Measurements from ENCODE around the gene HPCAL1.

Gene HPCAL1

DNA sequence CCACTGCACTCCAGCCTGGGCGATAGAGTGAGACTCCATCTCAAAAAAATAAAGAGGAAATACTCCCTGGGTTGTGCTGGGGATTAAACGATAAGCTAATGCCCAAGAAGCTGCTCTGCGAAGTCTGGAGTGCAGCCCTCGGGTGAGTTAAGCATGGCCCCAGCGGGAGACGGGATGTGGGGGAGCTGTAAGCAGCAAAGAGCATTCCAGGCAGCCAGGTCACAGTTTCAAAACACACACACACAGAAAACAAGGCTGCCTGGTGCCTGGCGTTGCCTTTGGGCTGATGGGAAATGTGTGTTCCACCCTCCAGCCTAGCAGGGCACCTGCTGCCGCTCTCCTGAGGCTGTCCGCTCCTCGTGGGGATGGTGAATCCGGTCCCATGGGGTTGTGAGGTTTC, 121.3 kb downstream of the HPCAL1 start:
- no peak for DNase-seq (ENCODE audit: low spot score in 2 of 2)
- in situ Hi-C loops (cut with MboI; ENCODE audit: low sequenced_read_pairs): loop anchor here (10.0 kb wide), 1 partner anchor 619 kb away; no protein-coding TSS in a partner anchor
- no peaks in the 10 kb centered on the region for H3K27me3 ChIP-seq (ENCODE audit: low read depth)
- no peak overlapping the region for H3K4me3 ChIP-seq
- no peaks in the 10 kb centered on the region for H3K9me3 ChIP-seq
- H3K36me3 ChIP-seq (replicated peaks): peaks cover 3% of the 10 kb centered on the region; the same call in 1 of the 2 replicates
- no peaks in the 10 kb centered on the region for H3K4me1 ChIP-seq

DNA sequence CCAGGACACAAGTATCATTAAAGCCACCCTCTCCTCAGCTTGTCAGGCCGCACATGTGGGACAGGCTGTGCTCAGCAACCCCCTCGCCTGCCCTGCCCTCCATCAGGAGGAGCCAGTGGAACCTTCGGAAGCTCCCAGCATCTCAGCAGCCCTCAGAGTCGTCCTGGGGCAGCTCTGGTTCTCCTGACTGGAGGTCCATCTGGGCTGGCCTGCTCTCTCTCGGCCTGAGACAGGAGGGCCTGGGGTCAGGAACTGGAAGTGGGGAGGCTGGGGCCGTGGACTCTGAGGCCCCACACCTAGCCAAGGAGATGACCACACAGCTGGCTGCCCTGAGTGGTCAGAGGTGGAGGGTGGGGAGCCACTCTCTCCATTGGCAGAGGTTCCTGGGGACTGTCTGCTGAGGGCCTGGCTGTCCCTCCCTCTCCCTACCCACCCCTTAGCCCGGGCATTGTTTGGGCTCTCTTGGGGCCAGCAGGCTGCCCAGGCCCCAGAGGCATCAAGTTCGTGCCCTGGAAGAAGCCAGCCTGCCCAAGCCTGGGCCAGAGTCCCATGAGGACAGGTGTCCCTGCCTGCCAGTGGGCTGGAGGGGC, 122.3 kb downstream of the HPCAL1 start:
- DNase-seq (ENCODE audit: low spot score in 2 of 2): no peak
- in situ Hi-C loops (cut with MboI; ENCODE audit: low sequenced_read_pairs): loop anchor here (10.0 kb wide), 1 partner anchor 620 kb away; no protein-coding TSS in a partner anchor
- H3K36me3 ChIP-seq (replicated peaks): peaks cover 3% of the 10 kb centered on the region; the same call in 1 of the 2 replicates
- no peaks in the 10 kb centered on the region for H3K4me1 ChIP-seq
- H3K9me3 ChIP-seq: no peaks in the 10 kb centered on the region
- no peak overlapping the region for H3K4me3 ChIP-seq
- H3K27me3 ChIP-seq (ENCODE audit: low read depth): no peaks in the 10 kb centered on the region

DNA sequence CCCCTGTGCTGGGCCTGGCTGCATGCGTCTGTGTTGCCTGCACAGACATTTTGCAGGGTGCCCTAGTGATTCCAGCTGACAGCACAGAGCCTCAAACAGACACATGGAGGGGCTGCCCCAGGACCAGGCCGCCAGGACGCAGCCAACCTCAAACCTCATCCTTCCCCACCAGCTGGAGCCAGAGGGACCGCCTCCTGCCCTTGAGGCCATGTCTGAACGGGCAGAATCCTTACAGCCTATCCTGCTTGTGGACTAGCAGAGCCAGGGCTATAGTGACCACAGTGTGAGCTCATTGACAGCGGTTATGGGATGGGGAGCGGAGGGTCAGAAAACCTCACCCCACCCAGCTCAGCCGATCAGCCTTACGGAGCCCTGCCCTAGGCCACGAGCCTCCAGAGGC, 123.0 kb downstream of the HPCAL1 start:
- peaks cover 3% of the 10 kb centered on the region; the same call in 1 of the 2 replicates for H3K36me3 ChIP-seq (replicated peaks)
- no peaks in the 10 kb centered on the region for H3K9me3 ChIP-seq
- H3K4me1 ChIP-seq: no peaks in the 10 kb centered on the region
- in situ Hi-C loops (cut with MboI; ENCODE audit: low sequenced_read_pairs): loop anchor here (10.0 kb wide), 1 partner anchor 621 kb away; no protein-coding TSS in a partner anchor
- no peak for DNase-seq (ENCODE audit: low spot score in 2 of 2)
- no peak overlapping the region for H3K4me3 ChIP-seq
- no peaks in the 10 kb centered on the region for H3K27me3 ChIP-seq (ENCODE audit: low read depth)

DNA sequence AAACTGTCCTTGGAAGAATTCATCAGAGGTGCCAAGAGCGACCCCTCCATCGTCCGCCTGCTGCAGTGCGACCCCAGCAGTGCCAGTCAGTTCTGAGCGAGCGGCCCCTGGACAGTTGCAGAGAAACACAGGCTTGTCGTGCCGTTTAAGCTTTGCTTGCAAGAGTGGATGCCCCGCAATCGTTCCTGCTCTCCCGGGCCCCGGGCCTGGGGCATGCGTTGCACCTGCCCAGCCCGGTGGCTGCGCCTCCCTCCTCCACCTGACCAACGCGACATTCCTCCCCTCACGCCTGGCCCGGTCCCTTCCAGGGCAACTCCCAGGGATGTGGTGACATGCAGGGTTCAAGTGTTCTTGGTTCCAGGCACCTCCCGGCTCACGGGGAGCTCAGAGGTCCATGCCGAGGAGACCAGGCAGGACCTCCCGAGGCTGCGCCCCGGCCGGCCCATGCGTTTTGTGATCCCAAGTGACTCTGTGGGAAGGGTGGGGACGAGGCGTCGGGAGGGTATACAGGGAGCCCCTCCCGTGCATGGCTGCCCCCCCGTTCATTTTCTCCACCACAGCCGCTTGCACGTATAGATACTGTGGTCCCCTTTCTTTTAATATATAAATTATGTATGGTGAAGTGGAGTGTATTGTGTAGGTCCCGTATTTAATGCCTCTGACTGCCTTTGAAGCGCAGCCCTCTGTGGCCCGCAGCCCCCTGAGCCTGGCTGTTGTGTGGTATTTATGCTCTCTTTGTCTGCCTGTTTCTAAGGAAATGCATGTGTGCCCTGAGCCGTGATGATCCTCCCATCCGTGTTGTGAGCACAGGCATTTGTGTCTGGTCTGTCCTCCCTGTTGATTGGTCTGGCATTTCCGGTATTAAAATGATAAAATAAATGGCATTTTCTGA, 124.3 kb downstream of the HPCAL1 start:
- Histone ChIP-seq H3K4me3 (no peak overlapping the region), H3K4me1 (no peaks in the 10 kb centered on the region), H3K9me3 (no peaks in the 10 kb centered on the region), H3K27me3 (ENCODE audit: low read depth) (no peaks in the 10 kb centered on the region), H3K36me3 (replicated peaks) (peaks cover 3% of the 10 kb centered on the region; the same call in 1 of the 2 replicates)
- DNase-seq (ENCODE audit: low spot score in 2 of 2): no peak
- in situ Hi-C loops (cut with MboI; ENCODE audit: low sequenced_read_pairs): loop anchor here (10.0 kb wide), 1 partner anchor 622 kb away; no protein-coding TSS in a partner anchor

DNA sequence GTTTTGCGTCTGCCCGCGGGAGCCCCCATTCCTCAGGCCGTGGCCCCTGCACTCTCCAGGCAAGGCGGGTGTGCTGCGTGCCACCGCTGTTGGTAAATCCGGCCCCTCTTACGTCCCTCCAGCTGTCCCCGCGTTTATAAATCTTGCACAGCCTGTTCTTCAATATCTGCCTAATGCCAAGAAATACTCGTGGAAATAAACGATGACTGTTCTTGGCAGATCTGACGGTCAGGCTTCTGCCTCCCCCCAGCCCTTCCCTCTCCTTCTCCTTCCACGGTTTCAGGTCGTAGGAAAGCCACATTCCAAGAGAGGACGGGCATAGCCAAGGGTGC, 124.9 kb downstream of the HPCAL1 start:
- Histone ChIP-seq H3K36me3 (replicated peaks) (peaks cover 3% of the 10 kb centered on the region; the same call in 1 of the 2 replicates), H3K4me3 (no peak overlapping the region), H3K27me3 (ENCODE audit: low read depth) (no peaks in the 10 kb centered on the region), H3K9me3 (no peaks in the 10 kb centered on the region), H3K4me1 (no peaks in the 10 kb centered on the region)
- no peak for DNase-seq (ENCODE audit: low spot score in 2 of 2)
- in situ Hi-C loops (cut with MboI; ENCODE audit: low sequenced_read_pairs): loop anchor here (10.0 kb wide), 1 partner anchor 623 kb away; no protein-coding TSS in a partner anchor

DNA sequence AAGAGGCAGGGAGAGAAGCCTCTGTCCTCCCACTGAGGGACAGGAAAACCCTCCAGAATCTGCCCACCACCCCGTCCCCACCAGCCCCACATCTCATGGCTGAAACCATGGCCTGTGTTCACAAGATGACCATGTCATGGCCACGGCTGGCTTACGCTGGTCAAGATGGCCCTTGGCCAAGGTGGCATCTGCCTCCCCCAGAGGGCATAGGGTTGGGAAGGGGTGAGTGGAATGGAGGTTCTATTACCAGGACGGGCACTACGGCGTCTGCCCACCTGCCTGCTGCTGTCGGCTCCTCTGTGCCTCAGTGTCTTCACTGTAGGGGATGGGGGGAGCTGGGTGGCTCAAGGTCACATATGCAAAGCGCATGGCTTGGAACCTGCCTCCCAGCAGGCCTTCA, 125.7 kb downstream of the HPCAL1 start:
- no peak for DNase-seq (ENCODE audit: low spot score in 2 of 2)
- H3K36me3 ChIP-seq (replicated peaks): no peaks in the 10 kb centered on the region; the same call in 1 of the 2 replicates
- H3K4me1 ChIP-seq: no peaks in the 10 kb centered on the region
- in situ Hi-C loops (cut with MboI; ENCODE audit: low sequenced_read_pairs): loop anchor here (10.0 kb wide), 1 partner anchor 624 kb away; no protein-coding TSS in a partner anchor
- no peaks in the 10 kb centered on the region for H3K27me3 ChIP-seq (ENCODE audit: low read depth)
- no peak overlapping the region for H3K4me3 ChIP-seq
- H3K9me3 ChIP-seq: no peaks in the 10 kb centered on the region

DNA sequence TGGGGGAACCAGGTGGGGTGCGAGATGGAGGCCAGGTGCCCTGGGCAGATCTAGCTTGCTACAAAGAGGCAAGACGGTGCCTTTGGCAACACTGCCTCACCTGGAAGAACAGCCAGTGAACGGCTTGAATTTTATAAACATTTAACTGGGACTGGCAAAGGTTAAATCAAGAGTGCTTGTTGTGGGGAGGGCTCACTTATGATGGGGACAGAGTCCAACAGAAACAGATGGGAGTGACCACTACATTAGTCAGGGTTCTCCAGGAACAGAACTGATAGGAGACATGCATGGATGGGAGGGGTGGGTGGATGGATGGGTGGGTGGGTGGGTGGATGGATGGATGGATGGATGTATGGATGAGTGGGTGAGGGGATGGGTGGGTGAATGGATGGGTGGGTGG, 126.2 kb downstream of the HPCAL1 start:
- H3K4me3 ChIP-seq: no peak overlapping the region
- in situ Hi-C loops (cut with MboI; ENCODE audit: low sequenced_read_pairs): loop anchor here (10.0 kb wide), 1 partner anchor 624 kb away; no protein-coding TSS in a partner anchor
- DNase-seq (ENCODE audit: low spot score in 2 of 2): no peak
- no peaks in the 10 kb centered on the region for H3K9me3 ChIP-seq
- no peaks in the 10 kb centered on the region; the same call in 1 of the 2 replicates for H3K36me3 ChIP-seq (replicated peaks)
- no peaks in the 10 kb centered on the region for H3K27me3 ChIP-seq (ENCODE audit: low read depth)
- no peaks in the 10 kb centered on the region for H3K4me1 ChIP-seq

DNA sequence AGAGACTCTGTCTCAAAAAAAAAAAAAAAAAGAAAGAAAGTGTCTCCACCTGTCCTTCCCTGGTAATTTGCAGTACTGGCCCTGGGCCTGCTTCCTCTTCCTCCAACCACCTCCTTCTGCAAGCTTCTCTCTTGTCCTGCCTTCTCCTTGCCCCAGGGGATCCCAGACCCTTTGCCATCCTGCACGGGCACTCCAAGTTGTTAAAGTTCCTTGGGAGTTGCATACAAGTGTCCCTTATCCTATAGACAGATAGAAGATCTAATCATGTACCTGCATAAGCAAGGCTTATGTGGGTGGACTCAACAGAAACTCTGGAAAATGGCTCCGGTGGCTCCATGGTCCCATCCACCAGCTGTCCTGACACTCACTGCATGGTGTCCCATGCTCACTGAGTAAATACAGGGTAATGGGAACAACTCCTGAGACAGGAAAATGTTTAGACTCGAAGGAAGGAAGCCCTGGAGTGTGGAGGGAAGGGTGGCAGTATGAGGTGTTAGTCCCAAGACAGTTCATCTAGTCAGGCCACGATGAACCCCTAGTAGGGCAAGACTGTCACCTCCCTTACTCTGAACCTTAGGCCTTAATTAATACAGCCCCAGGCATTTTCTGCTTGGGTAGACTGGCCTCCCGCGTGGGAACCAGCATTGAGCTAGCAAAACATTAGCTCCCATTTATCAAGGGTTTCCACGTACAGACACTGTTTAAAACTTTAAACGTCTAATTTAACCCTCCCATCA, 128.3 kb downstream of the HPCAL1 start:
- in situ Hi-C loops (cut with MboI; ENCODE audit: low sequenced_read_pairs): loop anchor here (10.0 kb wide), 1 partner anchor 356 kb away; no protein-coding TSS in a partner anchor
- Histone ChIP-seq H3K4me3 (no peak overlapping the region), H3K9me3 (no peaks in the 10 kb centered on the region), H3K27me3 (ENCODE audit: low read depth) (no peaks in the 10 kb centered on the region), H3K4me1 (no peaks in the 10 kb centered on the region), H3K36me3 (replicated peaks) (no peaks in the 10 kb centered on the region; the same call in 1 of the 2 replicates)
- no peak for DNase-seq (ENCODE audit: low spot score in 2 of 2)

DNA sequence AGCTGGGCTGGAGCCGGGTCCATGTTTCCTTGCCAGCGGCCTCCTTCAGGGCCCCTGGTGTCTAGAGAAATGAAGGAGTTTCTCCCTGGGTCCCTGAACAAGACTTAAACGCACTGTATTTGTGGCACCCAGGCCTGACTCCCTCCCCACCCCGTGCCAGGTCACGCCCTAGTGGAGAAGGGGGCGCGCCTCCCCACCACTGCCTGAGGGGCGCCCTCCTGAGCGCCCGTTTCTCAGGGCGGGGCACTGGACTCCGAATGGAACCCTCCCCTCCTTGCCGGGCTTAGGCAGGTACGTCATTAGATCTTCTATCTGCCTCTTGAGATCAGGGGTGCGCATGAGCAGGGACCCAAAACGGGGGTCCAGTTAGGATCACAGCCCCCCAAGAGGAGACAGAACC, 129.1 kb downstream of the HPCAL1 start:
- Histone ChIP-seq H3K4me1 (no peaks in the 10 kb centered on the region), H3K9me3 (no peaks in the 10 kb centered on the region), H3K27me3 (ENCODE audit: low read depth) (no peaks in the 10 kb centered on the region), H3K36me3 (replicated peaks) (no peaks in the 10 kb centered on the region), H3K4me3 (no peak overlapping the region)
- DNase-seq (ENCODE audit: low spot score in 2 of 2): no peak
- in situ Hi-C loops (cut with MboI; ENCODE audit: low sequenced_read_pairs): loop anchor here (10.0 kb wide), 1 partner anchor 357 kb away; no protein-coding TSS in a partner anchor

DNA sequence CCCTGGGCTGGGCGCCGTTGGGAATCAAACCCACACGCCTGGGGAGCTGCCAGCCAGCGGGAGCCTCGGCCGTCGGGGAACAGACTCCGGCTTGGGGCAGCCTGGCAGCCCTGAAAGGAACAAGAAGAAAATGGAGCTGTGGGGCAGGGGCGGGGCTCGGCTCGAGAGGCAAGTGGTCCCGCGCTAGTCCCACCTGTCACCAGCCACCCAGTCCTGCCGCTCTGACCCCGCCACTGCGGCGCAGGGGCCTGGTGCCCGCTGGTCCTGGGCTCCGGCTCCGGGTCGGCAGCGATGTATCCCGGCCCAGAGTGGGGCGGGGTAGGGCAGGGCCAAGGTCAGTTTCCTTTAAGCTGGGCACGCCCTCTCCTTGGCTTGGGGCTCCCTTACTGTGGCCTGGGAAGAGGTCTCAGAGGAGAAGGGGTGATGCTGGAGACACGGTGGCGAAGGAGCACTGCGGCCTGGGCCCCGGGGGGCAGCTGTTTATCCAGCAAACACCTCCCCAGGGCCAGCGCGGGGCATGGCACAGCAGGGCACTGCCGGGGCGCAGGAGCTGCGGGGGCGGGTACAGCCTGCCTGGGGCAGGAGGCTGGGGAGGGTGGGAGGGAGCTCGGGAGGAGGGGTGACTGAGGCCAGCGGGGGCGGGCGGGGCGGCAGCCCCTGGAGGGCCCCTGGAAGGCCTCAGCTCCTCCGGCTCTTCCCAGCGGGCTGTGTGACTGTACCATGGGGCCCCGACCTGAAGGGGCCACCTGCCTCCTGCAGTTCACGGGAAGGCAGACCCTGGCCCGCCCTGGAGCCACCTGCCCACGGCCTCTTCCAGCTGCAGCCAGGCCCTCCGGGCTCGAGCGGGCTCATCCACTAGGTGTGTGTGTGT, 129.8 kb downstream of the HPCAL1 start:
- DNase-seq (ENCODE audit: low spot score in 2 of 2): no peak
- in situ Hi-C loops (cut with MboI; ENCODE audit: low sequenced_read_pairs): loop anchor here (10.0 kb wide), 1 partner anchor 358 kb away; no protein-coding TSS in a partner anchor
- no peaks in the 10 kb centered on the region for H3K4me1 ChIP-seq

DNA sequence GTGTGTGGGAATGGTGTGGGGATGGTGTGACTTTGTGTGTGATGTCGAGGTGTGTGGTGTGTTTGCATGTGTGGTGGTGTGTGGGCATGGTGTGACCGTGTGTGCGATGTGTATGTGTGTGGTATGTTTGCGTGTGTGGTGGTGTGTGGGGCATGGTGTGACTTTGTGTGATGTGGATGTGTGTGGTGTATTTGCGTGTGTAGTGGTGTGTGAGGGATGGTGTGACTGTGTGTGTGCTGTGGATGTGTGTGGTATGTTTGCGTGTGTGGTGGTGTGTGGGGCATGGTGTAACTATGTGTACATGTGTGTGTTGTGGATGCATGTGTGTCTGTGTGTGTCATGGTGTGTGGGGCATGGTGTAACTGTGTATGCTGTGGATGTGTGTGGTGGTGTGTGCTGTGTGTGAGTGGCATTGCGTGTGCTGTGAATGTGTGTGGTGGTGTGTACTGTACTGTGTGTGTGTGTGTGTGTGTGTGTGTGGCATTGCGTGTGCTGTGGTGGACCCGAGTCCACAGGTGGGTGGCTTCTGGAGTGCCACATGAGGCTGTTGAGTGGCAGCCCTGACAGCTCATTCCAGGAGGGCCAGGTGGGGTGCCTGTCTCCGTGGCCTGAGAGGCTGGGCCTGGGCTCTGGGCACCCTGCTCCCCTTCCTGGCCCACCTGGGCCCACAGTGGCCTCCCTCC, 130.7 kb downstream of the HPCAL1 start:
- no peak overlapping the region for H3K4me3 ChIP-seq
- in situ Hi-C loops (cut with MboI; ENCODE audit: low sequenced_read_pairs): loop anchor here (10.0 kb wide), 1 partner anchor 359 kb away; no protein-coding TSS in a partner anchor

More for the DNA sequence above, 129.8 kb downstream of the HPCAL1 start:
- no peaks in the 10 kb centered on the region for H3K36me3 ChIP-seq (replicated peaks)
- no peaks in the 10 kb centered on the region for H3K27me3 ChIP-seq (ENCODE audit: low read depth)
- no peaks in the 10 kb centered on the region for H3K9me3 ChIP-seq
- H3K4me3 ChIP-seq: no peak overlapping the region

More for the DNA sequence above, 130.7 kb downstream of the HPCAL1 start:
- Histone ChIP-seq H3K36me3 (replicated peaks) (no peaks in the 10 kb centered on the region), H3K9me3 (no peaks in the 10 kb centered on the region), H3K27me3 (ENCODE audit: low read depth) (no peaks in the 10 kb centered on the region), H3K4me1 (no peaks in the 10 kb centered on the region)
- no peak for DNase-seq (ENCODE audit: low spot score in 2 of 2)
